A673 (cell line): Measurements from ENCODE around the gene PNMA6E. TPM values are rescaled to one million over a fixed set of nuclear protein-coding genes. Genes with fewer than 3 reads are reported as not detected.

Experiments used
- BruUV-seq: library from RNA; stranded (reverse); fragments of 400-500 nt; replicated peaks from 2 replicates; lab custom pipeline; 2021; lab: Mats Ljungman, UMichigan
- CTCF ChIA-PET: fragments of 300-600 bp; sonication (Branson Sonifier 250); formaldehyde crosslinking; loops from one replicate; lab custom pipeline; 2022; ENCODE audit warnings: antibody characterized with exemption; lab: Charles Lee
- POLR2A ChIA-PET: fragments of 300-600 bp; sonication (Branson Sonifier 250); formaldehyde crosslinking; loops from one replicate; lab custom pipeline; 2022; ENCODE audit warnings: antibody characterized with exemption; ENCODE audit not compliant: low non-redundant PET; lab: Charles Lee
- DNase-seq: peaks from one replicate; pipeline ENCODE4 v3.0.0-alpha.2; 2015; ENCODE audit warnings: low spot score
- H3K27ac ChIP-seq: fragments of 200-600 bp; sonication (generic); 2 replicates; pipeline ENCODE4 v1.5.1; 2016; ENCODE audit warnings: mixed run types, low read depth, mild to moderate bottlenecking, mixed read lengths, antibody characterized with exemption, low read length; ENCODE audit not compliant: poor library complexity, severe bottlenecking
- H3K27me3 ChIP-seq: fragments of 200-600 bp; sonication (generic); replicated peaks from 2 replicates; pipeline ENCODE4 v1.6.1; 2017; ENCODE audit warnings: mixed run types, low read depth, mild to moderate bottlenecking, mixed read lengths, antibody characterized with exemption, low read length; ENCODE audit not compliant: insufficient read depth, poor library complexity
- H3K36me3 ChIP-seq: fragments of 200-600 bp; sonication (generic); 2 replicates; pipeline ENCODE4 v1.6.1; 2016; ENCODE audit warnings: mixed run types, mild to moderate bottlenecking, mixed read lengths, antibody characterized with exemption, low read length; ENCODE audit not compliant: insufficient read depth, poor library complexity, severe bottlenecking
- H3K4me1 ChIP-seq: fragments of 200-600 bp; sonication (generic); 2 replicates; pipeline ENCODE4 v1.6.1; 2017; ENCODE audit warnings: mixed run types, mild to moderate bottlenecking, mixed read lengths, antibody characterized with exemption, low read length; ENCODE audit not compliant: insufficient read depth, poor library complexity, severe bottlenecking
- H3K4me3 ChIP-seq: fragments of 200-600 bp; sonication (generic); 2 replicates; pipeline ENCODE4 v1.5.1; 2016; ENCODE audit warnings: low read depth, mixed run types, mild to moderate bottlenecking, mixed read lengths, low read length; ENCODE audit not compliant: poor library complexity, severe bottlenecking
- H3K9me3 ChIP-seq: fragments of 200-600 bp; sonication (generic); 2 replicates; pipeline ENCODE4 v1.6.1; 2016; ENCODE audit warnings: mixed run types, low read depth, mild to moderate bottlenecking, mixed read lengths, antibody characterized with exemption, low read length; ENCODE audit not compliant: poor library complexity, severe bottlenecking
- CTCF ChIP-seq: fragments of 300-800, 200-600 bp; sonication (generic); conservative IDR thresholded peaks from 2 replicates; pipeline ENCODE4 v1.5.1; 2017; ENCODE audit warnings: low read depth, mild to moderate bottlenecking, antibody characterized with exemption, low read length, moderate library complexity, mixed read lengths
- EZH2 ChIP-seq: fragments of 200-600 bp; sonication (generic); IDR thresholded peaks from 2 replicates; pipeline ENCODE4 v1.6.1; 2017; ENCODE audit warnings: borderline replicate concordance, low read depth, mild to moderate bottlenecking, mixed read lengths, antibody characterized with exemption, low read length; ENCODE audit not compliant: poor library complexity, severe bottlenecking
- intact Hi-C: fragments of 100-400 bp; cut with micrococcal nuclease; formaldehyde crosslinking; loops from one replicate; pipeline ENCODE4 v1.10.0; 2022; ENCODE audit not compliant: unreplicated experiment
- total RNA-seq: library from RNA; stranded (reverse); gene quantifications from 2 replicates; pipeline ENCODE4 v1.2.3, GENCODE V29; 2021

The PNMA6E gene
- total RNA-seq, 1 experiment from 2014 or later: not detected

GRCh38 chrX:153435845-153436244 lies 34.7 kb upstream of the PNMA6E start:
- CTCF ChIA-PET: no interaction called here
- Histone ChIP-seq H3K27ac (no peak overlapping the region), H3K36me3 (no peaks in the 10 kb centered on the region), H3K27me3 (no peaks in the 10 kb centered on the region), H3K4me3 (no peak overlapping the region), H3K4me1 (no peaks in the 10 kb centered on the region), H3K9me3 (peaks cover 6% of the 10 kb centered on the region)
- DNase-seq: no peak
- BruUV-seq: no TSS peak
- intact Hi-C loops: loop anchor here (10.0 kb wide), 1 partner anchor 401 kb away; no protein-coding TSS in a partner anchor
- POLR2A ChIA-PET: no interaction called here
- TF ChIP-seq CTCF (no peak), EZH2 (no peak)

- DNase-seq: no peak
- no peak overlapping the region for H3K4me3 ChIP-seq
- BruUV-seq: no TSS peak
- no peak overlapping the region for H3K27ac ChIP-seq
- CTCF ChIA-PET: no interaction called here
- intact Hi-C loops: loop anchor here (10.0 kb wide), 1 partner anchor 400 kb away; no protein-coding TSS in a partner anchor
- H3K36me3 ChIP-seq: no peaks in the 10 kb centered on the region
- no peaks in the 10 kb centered on the region for H3K27me3 ChIP-seq
- no peaks in the 10 kb centered on the region for H3K4me1 ChIP-seq
- TF ChIP-seq EZH2 (no peak), CTCF (no peak)
- peaks cover 9% of the 10 kb centered on the region for H3K9me3 ChIP-seq
- POLR2A ChIA-PET: no interaction called here
Observed at GRCh38 chrX:153434801-153435200, 33.7 kb upstream of the PNMA6E start.

GRCh38 chrX:153433781-153434285 lies 32.7 kb upstream of the PNMA6E start:
- Histone ChIP-seq H3K27ac (no peak overlapping the region), H3K4me1 (no peaks in the 10 kb centered on the region), H3K36me3 (no peaks in the 10 kb centered on the region), H3K27me3 (no peaks in the 10 kb centered on the region), H3K9me3 (peaks cover 9% of the 10 kb centered on the region), H3K4me3 (no peak overlapping the region)
- ChIA-PET CTCF (no interaction called here), POLR2A (no interaction called here)
- intact Hi-C loops: loop anchor here (10.0 kb wide), 1 partner anchor 399 kb away; no protein-coding TSS in a partner anchor
- BruUV-seq: no TSS peak
- no peak for DNase-seq
- TF ChIP-seq CTCF (no peak), EZH2 (no peak)
